Activated naive CD4-positive, alpha-beta T cell treated with anti-CD3 and anti-CD28 coated beads for 36 hours (primary cell): ENCODE results near the gene CFDP1. TPM values are rescaled to one million over a fixed set of nuclear protein-coding genes. Genes with fewer than 3 reads are reported as not detected.
"Not testable (repeated sequence)": the region's sequence is repeated elsewhere in the genome, so short reads cannot be mapped to it uniquely, and the experiment has no call there.

Experiments used
- CTCF ChIA-PET: fragments of 350-600 bp; sonication (Branson Sonifier 250); formaldehyde crosslinking; loops from one replicate; lab custom pipeline; 2021; ENCODE audit warnings: antibody characterized with exemption; lab: Charles Lee
- DNase-seq: peaks from one replicate; pipeline ENCODE4 v3.0.0-alpha.2; 2020
- H3K27ac Mint-ChIP-seq: one replicate; pipeline ENCODE4 v1.8.0; 2021; ENCODE audit warnings: mild to moderate bottlenecking, mixed read lengths
- H3K27me3 Mint-ChIP-seq: one replicate; pipeline ENCODE4 v1.8.0; 2021; ENCODE audit warnings: low read depth, mixed read lengths
- H3K36me3 Mint-ChIP-seq: one replicate; pipeline ENCODE4 v1.8.0; 2021; ENCODE audit warnings: low read depth, mixed read lengths
- H3K4me1 Mint-ChIP-seq: one replicate; pipeline ENCODE4 v1.8.0; 2021; ENCODE audit warnings: low read depth, mixed read lengths
- H3K4me3 Mint-ChIP-seq: one replicate; pipeline ENCODE4 v1.8.0; 2021; ENCODE audit warnings: mild to moderate bottlenecking, moderate library complexity, mixed read lengths
- H3K9me3 Mint-ChIP-seq: one replicate; pipeline ENCODE4 v1.8.0; 2021; ENCODE audit warnings: mixed read lengths
- intact Hi-C: fragments of 100-400 bp; cut with micrococcal nuclease; formaldehyde crosslinking; loops from one replicate; pipeline ENCODE4 v1.15.1; 2023
- total RNA-seq, 2 experiments: library from RNA; stranded (reverse); gene quantifications; one replicate each; pipeline ENCODE4 v1.2.3, GENCODE V29; 2021

The CFDP1 gene
- total RNA-seq, 2 experiments from 2014 or later = 37.2 to 44.1 TPM

GRCh38 chr16:75471723-75472633, 38.7 kb upstream of the CFDP1 start:
- Mint-ChIP-seq H3K27me3 (no peaks in the 10 kb centered on the region), H3K4me1 (peaks cover 1% of the 10 kb centered on the region), H3K27ac (no peak overlapping the region), H3K4me3 (no peak overlapping the region), H3K9me3 (no peaks in the 10 kb centered on the region), H3K36me3 (no peaks in the 10 kb centered on the region)
- DNase-seq = peak; percentile 56
- CTCF ChIA-PET = interaction anchor here (0.7 to 3.4 kb wide), 21 partner anchors 8 to 299 kb away, joined by 3 to 27 read pairs (median 4); partner anchors contain the start of gene CHST5
- intact Hi-C loops = loop anchor here (1.0 to 5.0 kb wide), 4 partner anchors 45 to 1700 kb away; no protein-coding TSS in a partner anchor

GRCh38 chr16:75466760-75467159, 33.5 kb upstream of the CFDP1 start:
- no peak for DNase-seq

GRCh38 chr16:75464122-75464918, 31.0 kb upstream of the CFDP1 start, which contains the start of gene TMEM170A:
TSS of gene TMEM170A (minus strand) at chr16:75464689. CDS start at chr16:75464600, 89 bp downstream.
- peak within 1 kb of the TSS; percentile 88 for H3K27ac Mint-ChIP-seq
- H3K4me1 Mint-ChIP-seq = peaks cover 43% of the 10 kb centered on the region
- peaks cover 4% of the 10 kb centered on the region for H3K36me3 Mint-ChIP-seq
- H3K4me3 Mint-ChIP-seq = peak within 1 kb of the TSS; percentile 87
- DNase-seq = peak; percentile 99
- no peaks in the 10 kb centered on the region for H3K27me3 Mint-ChIP-seq
- CTCF ChIA-PET = interaction anchor here (0.7 to 2.0 kb wide), 26 partner anchors 8 to 357 kb away, joined by 3 to 13 read pairs (median 4); partner anchors contain the start of genes CFDP1, GABARAPL2, KARS1 and TERF2IP
- intact Hi-C loops = loop anchor here (1.0 to 5.0 kb wide), 15 partner anchors 31 to 1726 kb away; partner anchors contain the start of genes ADAT1, CFDP1, KARS1 and MLKL
- H3K9me3 Mint-ChIP-seq = no peaks in the 10 kb centered on the region

More at GRCh38 chr16:75466760-75467159, 33.5 kb upstream of the CFDP1 start:
- H3K36me3 Mint-ChIP-seq = peaks cover 2% of the 10 kb centered on the region
- H3K9me3 Mint-ChIP-seq = no peaks in the 10 kb centered on the region
- peaks cover 25% of the 10 kb centered on the region for H3K4me1 Mint-ChIP-seq
- CTCF ChIA-PET = interaction anchor here (0.8 kb wide), 1 partner anchor 50 kb away, joined by 3 read pairs; no protein-coding TSS in a partner anchor
- H3K4me3 Mint-ChIP-seq = no peak overlapping the region
- no peak overlapping the region for H3K27ac Mint-ChIP-seq
- H3K27me3 Mint-ChIP-seq = no peaks in the 10 kb centered on the region
- intact Hi-C loops = no loop called here

- intact Hi-C loops = loop anchor here (1.0 to 5.0 kb wide), 15 partner anchors 30 to 1727 kb away; partner anchors contain the start of genes ADAT1, CFDP1, KARS1 and MLKL
- not testable (repeated sequence) for H3K36me3 Mint-ChIP-seq, H3K9me3 Mint-ChIP-seq, H3K27me3 Mint-ChIP-seq
- peak; percentile 30 for DNase-seq
- CTCF ChIA-PET = interaction anchor here (0.7 to 1.3 kb wide), 4 partner anchors 9 to 357 kb away, joined by 3 to 5 read pairs (median 3); no protein-coding TSS in a partner anchor
- peaks cover 47% of the 10 kb centered on the region for H3K4me1 Mint-ChIP-seq
- H3K4me3 Mint-ChIP-seq = peak overlapping the region; percentile 87
- peak overlapping the region; percentile 88 for H3K27ac Mint-ChIP-seq
Measured at GRCh38 chr16:75463389-75464121, 30.3 kb upstream of the CFDP1 start.

- intact Hi-C loops = loop anchor here (5.0 kb wide), 1 partner anchor 1166 kb away; the partner anchor contains the start of gene PSMD7
- H3K36me3 Mint-ChIP-seq = peaks cover 4% of the 10 kb centered on the region
- H3K4me3 Mint-ChIP-seq = peak overlapping the region; percentile 87
- H3K27ac Mint-ChIP-seq = peak overlapping the region; percentile 88
- DNase-seq = no peak
- H3K9me3 Mint-ChIP-seq = no peaks in the 10 kb centered on the region
- peaks cover 53% of the 10 kb centered on the region for H3K4me1 Mint-ChIP-seq
- CTCF ChIA-PET = interaction anchor here (1.2 kb wide), 1 partner anchor 232 kb away, joined by 5 read pairs; no protein-coding TSS in a partner anchor
- H3K27me3 Mint-ChIP-seq = no peaks in the 10 kb centered on the region
Measured at GRCh38 chr16:75462806-75463205, 29.5 kb upstream of the CFDP1 start.

GRCh38 chr16:75461575-75461974, 28.3 kb upstream of the CFDP1 start:
- intact Hi-C loops = loop anchor here (5.0 kb wide), 1 partner anchor 1164 kb away; the partner anchor contains the start of gene PSMD7
- Mint-ChIP-seq H3K9me3 (no peaks in the 10 kb centered on the region), H3K27me3 (no peaks in the 10 kb centered on the region), H3K4me1 (peaks cover 52% of the 10 kb centered on the region), H3K27ac (no peak overlapping the region), H3K36me3 (peaks cover 4% of the 10 kb centered on the region), H3K4me3 (no peak overlapping the region)
- CTCF ChIA-PET = no interaction called here
- no peak for DNase-seq

GRCh38 chr16:75460446-75460845, 27.1 kb upstream of the CFDP1 start:
- H3K27ac Mint-ChIP-seq = no peak overlapping the region
- peaks cover 54% of the 10 kb centered on the region for H3K4me1 Mint-ChIP-seq
- no peak for DNase-seq

GRCh38 chr16:75459691-75460090, 26.4 kb upstream of the CFDP1 start:
- Mint-ChIP-seq H3K4me1 (peaks cover 52% of the 10 kb centered on the region), H3K27me3 (no peaks in the 10 kb centered on the region), H3K4me3 (no peak overlapping the region)

More at GRCh38 chr16:75460446-75460845, 27.1 kb upstream of the CFDP1 start:
- intact Hi-C loops = loop anchor here (5.0 kb wide), 1 partner anchor 1163 kb away; the partner anchor contains the start of gene PSMD7
- peaks cover 4% of the 10 kb centered on the region for H3K36me3 Mint-ChIP-seq
- H3K27me3 Mint-ChIP-seq = no peaks in the 10 kb centered on the region
- H3K4me3 Mint-ChIP-seq = no peak overlapping the region
- no peaks in the 10 kb centered on the region for H3K9me3 Mint-ChIP-seq
- CTCF ChIA-PET = interaction anchor here (0.7 kb wide), 1 partner anchor 127 kb away, joined by 3 read pairs; no protein-coding TSS in a partner anchor

GRCh38 chr16:75458439-75458838, 25.1 kb upstream of the CFDP1 start:
- Mint-ChIP-seq H3K4me1 (peaks cover 56% of the 10 kb centered on the region), H3K27me3 (no peaks in the 10 kb centered on the region), H3K4me3 (no peak overlapping the region), H3K27ac (no peak overlapping the region), H3K36me3 (peaks cover 4% of the 10 kb centered on the region), H3K9me3 (no peaks in the 10 kb centered on the region)
- intact Hi-C loops = no loop called here
- CTCF ChIA-PET = no interaction called here
- no peak for DNase-seq

More at GRCh38 chr16:75459691-75460090, 26.4 kb upstream of the CFDP1 start:
- CTCF ChIA-PET = no interaction called here
- Mint-ChIP-seq H3K9me3 (no peaks in the 10 kb centered on the region), H3K27ac (no peak overlapping the region), H3K36me3 (peaks cover 4% of the 10 kb centered on the region)
- intact Hi-C loops = loop anchor here (5.0 kb wide), 1 partner anchor 1162 kb away; the partner anchor contains the start of gene PSMD7
- DNase-seq = no peak

GRCh38 chr16:75458029-75458428, 24.7 kb upstream of the CFDP1 start:
- H3K27me3 Mint-ChIP-seq = no peaks in the 10 kb centered on the region
- H3K9me3 Mint-ChIP-seq = no peaks in the 10 kb centered on the region
- no peak overlapping the region for H3K4me3 Mint-ChIP-seq
- CTCF ChIA-PET = no interaction called here
- DNase-seq = no peak
- intact Hi-C loops = no loop called here
- peaks cover 4% of the 10 kb centered on the region for H3K36me3 Mint-ChIP-seq
- H3K27ac Mint-ChIP-seq = no peak overlapping the region
- H3K4me1 Mint-ChIP-seq = peaks cover 54% of the 10 kb centered on the region

GRCh38 chr16:75457485-75458021, 24.2 kb upstream of the CFDP1 start:
- intact Hi-C loops = no loop called here
- CTCF ChIA-PET = interaction anchor here (0.9 kb wide), 1 partner anchor 58 kb away, joined by 3 read pairs; no protein-coding TSS in a partner anchor
- Mint-ChIP-seq H3K27me3 (no peaks in the 10 kb centered on the region), H3K27ac (no peak overlapping the region), H3K9me3 (no peaks in the 10 kb centered on the region), H3K4me1 (peaks cover 50% of the 10 kb centered on the region), H3K4me3 (no peak overlapping the region), H3K36me3 (peaks cover 3% of the 10 kb centered on the region)
- no peak for DNase-seq
